Fibroblast of villous mesenchyme (primary cell): ENCODE results near the gene TTC9B. TPM values are rescaled to one million over a fixed set of nuclear protein-coding genes. Genes with fewer than 3 reads are reported as not detected.
"Not testable (repeated sequence)": the region's sequence is repeated elsewhere in the genome, so short reads cannot be mapped to it uniquely, and the experiment has no call there.

Source experiments
- DNase-seq: peaks from one replicate; pipeline ENCODE4 v3.0.0-alpha.2; 2010; ENCODE audit warnings: low read depth
- H3K4me3 ChIP-seq: 2 replicates; pipeline ENCODE4 v1.5.1; 2011; ENCODE audit warnings: low read depth, mild to moderate bottlenecking, low read length
- total RNA-seq: library from RNA; depleted of rRNA; stranded (reverse); fragments of >200 nt; gene quantifications from 2 replicates; pipeline ENCODE4 v1.2.3, GENCODE V29; 2012
- TF ChIP-seq, protein P1 (sequence below): IDR thresholded peaks from 2 replicates; pipeline ENCODE4 v1.5.1; 2012; ENCODE audit warnings: low read depth, mild to moderate bottlenecking, low read length; ENCODE audit not compliant: insufficient read depth

The TTC9B gene
- total RNA-seq, 1 donor = not detected

DNA sequence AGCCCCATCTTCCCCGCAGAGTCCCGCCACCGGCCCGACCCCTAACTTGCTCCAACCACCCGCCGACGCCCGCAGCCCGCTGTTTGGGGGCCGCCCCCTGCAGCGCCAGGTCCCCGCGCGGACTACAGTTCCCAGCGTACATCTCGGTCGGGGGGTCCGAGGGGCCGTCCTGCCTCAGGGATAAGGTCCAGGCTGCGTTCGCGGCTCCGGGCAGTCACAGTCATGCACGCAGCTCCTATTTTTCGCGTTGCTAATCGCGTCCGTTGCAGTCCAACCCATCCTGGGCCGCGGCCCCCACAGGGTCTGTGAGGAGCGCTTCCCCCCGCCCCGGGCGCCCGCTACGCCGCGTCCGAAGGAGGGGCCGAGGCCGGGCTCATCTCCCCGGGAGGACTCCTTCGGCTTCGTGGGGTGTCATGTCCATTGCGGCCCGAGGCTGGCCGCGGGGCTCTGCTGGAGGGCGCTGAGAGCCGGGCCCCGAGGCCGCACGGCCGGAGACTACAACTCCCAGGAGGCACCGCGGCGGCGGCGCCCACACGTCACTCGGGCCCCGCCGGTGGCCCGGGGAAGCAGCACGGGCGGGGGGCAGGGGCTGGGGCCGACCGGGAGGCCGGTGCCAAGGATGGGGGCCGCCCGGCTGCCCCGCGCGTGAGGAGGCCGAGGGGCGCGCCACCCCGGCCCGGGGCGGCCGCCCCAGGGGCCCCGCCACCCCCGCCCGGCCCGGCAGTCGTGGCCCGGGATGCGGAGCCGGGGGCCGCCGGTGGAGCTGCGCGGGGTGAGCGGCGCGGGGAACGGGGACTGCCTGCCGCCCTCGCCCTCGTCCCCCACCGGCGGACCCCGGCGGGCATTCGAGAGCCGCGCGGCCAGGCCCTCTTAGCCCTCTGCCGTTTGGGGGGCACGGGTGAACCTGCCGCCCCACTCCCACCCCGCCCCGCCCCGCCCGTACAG lies 27.0 kb downstream of the TTC9B start, which contains the start of gene MAP3K10:
Gene MAP3K10 (plus strand): TSS at position 536 of the 945 bp plus-strand sequence. CDS start 606 bp downstream, outside the sequence.
- H3K4me3 ChIP-seq = peak within 1 kb of the TSS; percentile 87
- peak; percentile 55 for DNase-seq

DNA sequence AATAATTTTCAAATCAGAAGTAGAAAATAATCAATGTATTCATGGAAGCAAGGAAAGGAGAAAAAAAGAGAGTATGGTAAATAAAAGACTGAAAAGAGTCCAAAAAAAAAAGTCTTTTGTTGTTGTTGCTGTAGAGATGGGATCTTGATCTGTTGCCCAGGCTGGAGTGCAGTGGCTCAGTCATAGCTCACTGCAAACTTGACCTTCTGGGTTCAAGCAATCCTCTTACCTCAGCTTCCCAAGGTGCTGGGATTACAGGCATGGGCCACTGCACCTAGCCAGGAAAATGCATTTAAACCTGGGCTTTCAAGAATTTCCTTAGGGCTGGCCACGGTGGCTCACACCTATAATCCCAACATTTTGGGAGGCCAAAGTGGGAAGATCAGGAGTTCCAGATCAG lies 33.9 kb downstream of the TTC9B start:
- TF ChIP-seq, protein P1, sequence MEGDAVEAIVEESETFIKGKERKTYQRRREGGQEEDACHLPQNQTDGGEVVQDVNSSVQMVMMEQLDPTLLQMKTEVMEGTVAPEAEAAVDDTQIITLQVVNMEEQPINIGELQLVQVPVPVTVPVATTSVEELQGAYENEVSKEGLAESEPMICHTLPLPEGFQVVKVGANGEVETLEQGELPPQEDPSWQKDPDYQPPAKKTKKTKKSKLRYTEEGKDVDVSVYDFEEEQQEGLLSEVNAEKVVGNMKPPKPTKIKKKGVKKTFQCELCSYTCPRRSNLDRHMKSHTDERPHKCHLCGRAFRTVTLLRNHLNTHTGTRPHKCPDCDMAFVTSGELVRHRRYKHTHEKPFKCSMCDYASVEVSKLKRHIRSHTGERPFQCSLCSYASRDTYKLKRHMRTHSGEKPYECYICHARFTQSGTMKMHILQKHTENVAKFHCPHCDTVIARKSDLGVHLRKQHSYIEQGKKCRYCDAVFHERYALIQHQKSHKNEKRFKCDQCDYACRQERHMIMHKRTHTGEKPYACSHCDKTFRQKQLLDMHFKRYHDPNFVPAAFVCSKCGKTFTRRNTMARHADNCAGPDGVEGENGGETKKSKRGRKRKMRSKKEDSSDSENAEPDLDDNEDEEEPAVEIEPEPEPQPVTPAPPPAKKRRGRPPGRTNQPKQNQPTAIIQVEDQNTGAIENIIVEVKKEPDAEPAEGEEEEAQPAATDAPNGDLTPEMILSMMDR = no peak
- no peak overlapping the region for H3K4me3 ChIP-seq
- DNase-seq = no peak

More for the DNA sequence above, 27.0 kb downstream of the TTC9B start, which contains the start of gene MAP3K10:
- TF ChIP-seq, protein P1 = no peak

DNA sequence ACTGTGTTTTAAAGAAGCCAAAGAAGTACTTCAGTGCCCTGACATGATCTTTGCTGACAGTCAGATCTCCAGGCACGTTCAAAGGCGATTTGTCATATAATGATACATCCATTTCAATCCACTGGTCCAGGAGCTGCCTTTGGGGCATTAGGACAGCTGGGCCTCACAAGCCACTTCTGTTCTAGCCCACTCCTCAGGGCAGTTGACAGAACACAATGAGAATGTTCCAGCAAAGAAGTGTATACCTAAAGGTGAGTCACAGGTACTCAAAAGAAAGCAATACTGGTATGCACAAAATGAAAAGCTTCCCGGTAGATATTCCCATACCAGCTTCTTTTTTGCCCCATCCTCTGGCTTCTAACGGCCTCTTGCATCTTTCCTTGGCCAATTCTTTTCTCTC lies 39.4 kb downstream of the TTC9B start:
- TF ChIP-seq, protein P1 = no peak
- DNase-seq = no peak
- no peak overlapping the region for H3K4me3 ChIP-seq

DNA sequence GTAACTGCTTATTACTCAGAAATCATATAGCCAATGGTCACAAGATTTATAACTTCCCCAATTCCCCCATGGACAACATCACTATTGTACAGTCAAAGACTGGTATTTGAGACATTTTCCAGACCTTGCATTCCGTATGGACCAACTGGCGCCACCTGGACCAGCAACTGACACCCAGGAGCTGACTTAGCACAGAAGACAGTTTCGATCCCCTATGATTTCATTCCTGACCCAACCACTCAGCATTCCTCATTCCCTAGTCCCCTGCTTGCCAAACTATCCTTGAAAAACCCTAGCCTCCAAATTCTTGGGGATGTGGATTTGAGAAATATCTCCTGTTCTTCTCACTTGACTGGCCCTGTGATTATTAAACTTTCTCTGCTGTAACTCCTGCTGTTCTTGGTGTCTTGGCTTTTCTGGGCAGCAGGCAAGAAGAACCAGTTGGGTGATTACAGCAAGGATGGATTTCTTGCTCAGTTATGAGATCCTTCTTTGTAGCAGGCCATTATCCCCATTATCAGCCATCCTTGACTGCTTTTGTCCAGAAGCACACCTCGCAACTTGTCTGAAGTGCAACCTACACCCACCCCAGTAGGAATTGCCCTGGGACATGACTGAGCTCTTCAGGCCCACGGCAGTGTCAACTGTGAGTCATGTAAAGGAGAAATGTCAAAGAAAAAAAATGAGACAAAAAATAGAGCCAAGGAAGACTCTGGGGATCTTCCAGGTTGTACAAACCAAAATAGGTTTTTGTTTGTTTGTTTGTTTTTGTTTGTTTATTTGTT lies 40.7 kb downstream of the TTC9B start:
- TF ChIP-seq, protein P1 = no peak
- no peak for DNase-seq
- no peak overlapping the region for H3K4me3 ChIP-seq

DNA sequence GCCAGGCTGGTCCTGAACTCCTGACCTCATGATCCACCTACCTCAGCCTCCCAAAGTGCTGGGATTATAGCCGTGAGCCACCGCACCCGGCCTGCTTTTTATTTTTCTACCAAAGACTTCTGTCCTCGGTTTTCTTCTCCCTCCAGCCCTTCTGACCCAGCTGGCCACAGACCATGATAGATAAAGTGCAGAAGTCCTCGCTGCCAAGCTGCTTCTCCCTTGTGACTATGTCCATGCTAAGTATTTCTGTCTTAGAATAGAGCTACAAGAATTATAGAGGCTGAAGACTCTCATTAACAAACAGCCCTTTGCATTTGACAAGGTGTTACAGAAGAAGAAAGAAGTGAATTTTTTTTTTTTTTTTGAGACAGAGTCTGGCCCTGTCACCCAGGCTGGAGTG lies 42.4 kb downstream of the TTC9B start:
- no peak overlapping the region for H3K4me3 ChIP-seq
- TF ChIP-seq, protein P1 = no peak
- no peak for DNase-seq

DNA sequence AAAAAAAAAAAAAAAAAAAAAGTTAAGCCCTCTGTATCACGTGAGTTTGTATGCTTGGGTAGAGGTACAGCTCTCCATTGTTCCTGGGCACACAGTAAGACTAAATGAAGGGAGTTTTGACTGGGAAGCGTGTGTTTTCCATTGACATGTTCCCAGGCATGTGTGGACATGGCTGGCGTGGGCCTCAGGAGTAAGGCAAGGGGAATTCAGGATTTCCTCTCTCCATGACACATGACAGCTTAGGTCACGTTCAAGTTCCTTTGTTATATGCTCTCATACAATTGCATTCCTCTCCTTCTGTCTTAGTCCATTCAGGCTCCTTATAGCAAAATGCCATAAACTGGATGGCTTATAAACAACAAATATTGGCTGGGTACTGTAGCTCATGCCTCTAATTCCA lies 44.1 kb downstream of the TTC9B start:
- TF ChIP-seq, protein P1 = no peak
- H3K4me3 ChIP-seq = no peak overlapping the region
- DNase-seq = no peak

DNA sequence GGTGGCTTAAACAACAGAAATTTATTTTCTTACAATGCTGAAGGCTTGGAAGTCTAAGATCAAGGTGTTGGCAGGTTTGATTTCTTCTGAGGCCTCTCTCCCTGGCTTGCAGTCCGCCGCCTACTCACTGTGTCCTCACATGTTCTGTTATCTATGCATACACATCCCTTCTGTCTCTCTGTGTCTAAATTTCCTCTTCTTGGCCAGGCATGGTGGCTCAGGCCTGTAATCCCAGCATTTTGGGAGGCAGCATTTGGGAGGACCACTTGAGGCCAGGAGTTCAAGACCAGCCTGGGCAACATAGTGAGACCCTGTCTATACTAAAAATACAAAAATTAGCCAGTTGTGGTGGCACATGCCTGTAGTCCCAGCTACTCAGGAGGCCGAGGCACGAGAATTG lies 46.9 kb downstream of the TTC9B start:
- DNase-seq, H3K4me3 ChIP-seq: not testable (repeated sequence)

DNA sequence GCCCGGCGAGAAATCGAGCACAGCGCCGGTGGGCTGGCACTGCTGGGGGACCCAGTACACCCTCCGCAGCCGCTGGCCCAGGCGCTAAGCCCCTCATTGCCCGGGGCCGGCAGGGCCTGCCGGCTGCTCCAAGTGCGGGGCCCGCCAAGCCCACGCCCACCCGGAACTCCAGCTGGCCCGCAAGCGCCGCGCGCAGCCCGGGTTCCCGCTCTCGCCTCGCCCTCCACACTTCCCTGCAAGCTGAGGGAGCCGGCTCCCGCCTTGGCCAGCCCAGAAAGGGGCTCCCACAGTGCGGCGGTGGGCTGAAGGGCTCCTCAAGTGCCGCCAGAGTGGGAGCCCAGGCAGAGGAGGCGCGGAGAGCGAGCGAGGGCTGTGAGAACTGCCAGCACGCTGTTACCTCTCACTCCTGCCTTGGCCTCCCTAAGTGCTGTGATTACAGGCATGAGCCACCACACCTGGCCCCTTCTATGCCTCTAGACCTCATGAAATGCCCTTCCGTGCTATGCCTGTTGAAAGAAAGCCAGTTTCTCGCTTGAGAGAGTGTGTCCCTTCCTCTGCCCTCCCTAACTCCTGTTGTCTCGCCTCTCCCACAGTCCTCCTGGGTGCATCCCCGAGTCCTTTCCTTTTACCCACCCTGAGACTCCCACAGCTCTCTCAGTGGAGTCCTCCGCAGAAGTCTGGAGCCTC lies 47.7 kb downstream of the TTC9B start:
- DNase-seq, H3K4me3 ChIP-seq: not testable (repeated sequence)

DNA sequence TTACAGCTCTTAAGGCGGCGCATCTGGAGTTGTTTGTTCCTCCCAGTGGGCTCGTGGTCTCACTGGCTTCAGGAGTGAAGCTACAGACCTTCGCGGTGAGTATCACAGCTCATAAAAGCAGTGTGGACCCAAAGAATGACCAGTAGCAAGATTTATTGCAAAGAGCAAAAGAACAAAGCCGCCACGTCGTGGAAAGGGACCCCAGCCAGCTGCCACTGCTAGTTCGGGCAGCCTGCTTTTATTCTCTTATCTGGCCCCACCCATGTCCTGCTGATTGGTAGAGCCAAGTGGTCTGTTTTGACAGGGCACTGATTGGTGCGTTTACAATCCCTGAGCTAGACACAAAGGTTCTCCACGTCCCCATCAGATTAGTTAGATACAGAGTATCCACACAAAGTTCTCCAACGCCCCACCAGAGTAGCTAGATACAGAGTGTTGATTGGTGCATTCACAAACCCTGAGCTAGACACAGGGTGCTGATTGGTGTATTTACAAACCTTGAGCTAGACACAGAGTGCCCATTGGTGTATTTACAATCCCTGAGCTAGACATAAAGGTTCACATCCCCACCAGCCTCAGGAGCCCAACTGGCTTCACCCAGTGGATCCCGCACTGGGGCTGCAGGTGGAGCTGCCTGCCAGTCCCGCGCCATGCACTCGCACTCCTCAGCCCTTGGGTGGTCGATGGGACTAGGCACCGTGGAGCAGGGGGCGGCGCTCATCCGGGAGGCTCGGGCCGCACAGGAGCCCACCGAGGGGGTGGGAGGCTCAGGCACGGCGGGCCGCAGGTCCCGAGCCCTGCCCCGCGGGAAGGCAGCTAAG lies 48.5 kb downstream of the TTC9B start:
- not testable (repeated sequence) for DNase-seq, H3K4me3 ChIP-seq
